DOHH2 (cell line): ENCODE measurements around the gene LY6G5C.

Source experiments
- H3F3A ChIP-seq: fragments of 200-600 bp; sonication (generic), shearing (Covaris generic); 2 replicates; pipeline ENCODE4 v1.6.0; 2016; ENCODE audit warnings: antibody characterized with exemption, mild to moderate bottlenecking; ENCODE audit not compliant: control insufficient read depth, insufficient read depth
- H3K27ac ChIP-seq: fragments of 200-600 bp; sonication (generic); 2 replicates; pipeline ENCODE4 v1.5.1; 2014; ENCODE audit warnings: low read depth, mild to moderate bottlenecking, low read length, moderate library complexity
- H3K27me3 ChIP-seq: fragments of 200-600 bp; sonication (generic); 2 replicates; pipeline ENCODE4 v1.6.1; 2014; ENCODE audit warnings: mild to moderate bottlenecking, low read length, mixed read lengths; ENCODE audit not compliant: control insufficient read depth
- H3K36me3 ChIP-seq: fragments of 200-600 bp; sonication (generic); 2 replicates; pipeline ENCODE4 v1.6.1; 2014; ENCODE audit warnings: mild to moderate bottlenecking, low read length, moderate library complexity, mixed read lengths; ENCODE audit not compliant: control insufficient read depth
- H3K4me1 ChIP-seq: fragments of 200-600 bp; sonication (generic); 2 replicates; pipeline ENCODE4 v1.6.1; 2014; ENCODE audit warnings: mild to moderate bottlenecking, low read length, mixed read lengths; ENCODE audit not compliant: control insufficient read depth
- H3K4me2 ChIP-seq: fragments of 200-600 bp; sonication (generic); 2 replicates; pipeline ENCODE4 v1.6.0; 2014; ENCODE audit warnings: mild to moderate bottlenecking, low read length, moderate library complexity
- H3K4me3 ChIP-seq: fragments of 200-600 bp; sonication (generic); 2 replicates; pipeline ENCODE4 v1.5.1; 2014; ENCODE audit warnings: mild to moderate bottlenecking, low read length, mixed read lengths
- H3K79me2 ChIP-seq: fragments of 200-600 bp; sonication (generic); 2 replicates; pipeline ENCODE4 v1.6.1; 2014; ENCODE audit warnings: mild to moderate bottlenecking, low read length, mixed read lengths; ENCODE audit not compliant: control insufficient read depth
- H3K9me2 ChIP-seq: fragments of 200-600 bp; sonication (generic); replicated peaks from 2 replicates; pipeline ENCODE4 v1.6.1; 2014; ENCODE audit warnings: mild to moderate bottlenecking, low read length, mixed read lengths; ENCODE audit not compliant: control insufficient read depth
- H3K9me3 ChIP-seq: fragments of 200-600 bp; sonication (generic); 2 replicates; pipeline ENCODE4 v1.6.1; 2014; ENCODE audit warnings: antibody characterized with exemption, low read length, mixed read lengths; ENCODE audit not compliant: control insufficient read depth, insufficient read depth
- H4K20me1 ChIP-seq: fragments of 200-600 bp; sonication (generic); 2 replicates; pipeline ENCODE4 v1.6.0; 2014; ENCODE audit warnings: low read depth, mild to moderate bottlenecking, antibody characterized with exemption, low read length, moderate library complexity; ENCODE audit not compliant: control insufficient read depth, insufficient read depth
- CTCF ChIP-seq: fragments of 200-600 bp; sonication (generic); IDR thresholded peaks from one replicate; pipeline ENCODE4 v1.5.1; 2014; ENCODE audit warnings: antibody characterized with exemption, mild to moderate bottlenecking, low read depth, low read length; ENCODE audit not compliant: poor library complexity, severe bottlenecking
- EZH2phosphoT487 ChIP-seq: fragments of 200-600 bp; sonication (generic); IDR thresholded peaks from 2 replicates; pipeline ENCODE4 v1.6.1; 2017; ENCODE audit warnings: borderline replicate concordance, mild to moderate bottlenecking, antibody characterized with exemption, low read length, moderate library complexity, mixed read lengths

Gene LY6G5C

GRCh38 chr6:31723245-31723979, 42.5 kb upstream of the LY6G5C start, which contains the start of gene MPIG6B:
TSS of gene MPIG6B (plus strand) at chr6:31723373. CDS start at chr6:31723384, 11 bp downstream.
- peaks cover 10% of the 10 kb centered on the region; the same call in 1 of the 2 replicates for H3K27me3 ChIP-seq
- no peak within 1 kb of the TSS for H3K4me3 ChIP-seq
- no peaks in the 10 kb centered on the region for H3K9me2 ChIP-seq
- TF ChIP-seq CTCF (no peak), EZH2phosphoT487 (no peak)
- H3F3A ChIP-seq, result peaks cover 3% of the 10 kb centered on the region
- H3K4me2 ChIP-seq, result no peak within 1 kb of the TSS
- peaks cover 18% of the 10 kb centered on the region for H3K4me1 ChIP-seq
- H3K9me3 ChIP-seq, result no peaks in the 10 kb centered on the region
- no peaks in the 10 kb centered on the region for H4K20me1 ChIP-seq
- peaks cover 16% of the 10 kb centered on the region for H3K36me3 ChIP-seq
- H3K79me2 ChIP-seq, result no peaks in the 10 kb centered on the region
- no peak within 1 kb of the TSS for H3K27ac ChIP-seq

GRCh38 chr6:31722173-31722572, 41.3 kb upstream of the LY6G5C start:
- Histone ChIP-seq H3K27me3 (peaks cover 10% of the 10 kb centered on the region; the same call in 1 of the 2 replicates), H3K27ac (no peak overlapping the region), H3K36me3 (peaks cover 8% of the 10 kb centered on the region), H3F3A (no peaks in the 10 kb centered on the region), H3K4me3 (no peak overlapping the region), H3K4me2 (no peak overlapping the region), H3K79me2 (no peaks in the 10 kb centered on the region), H3K4me1 (peaks cover 5% of the 10 kb centered on the region), H4K20me1 (no peaks in the 10 kb centered on the region), H3K9me2 (no peaks in the 10 kb centered on the region), H3K9me3 (no peaks in the 10 kb centered on the region)
- no peak for TF ChIP-seq EZH2phosphoT487
- no peak for TF ChIP-seq CTCF

GRCh38 chr6:31721351-31722020, 40.6 kb upstream of the LY6G5C start, which contains the start of gene LY6G6C:
TSS of gene LY6G6C (minus strand) at chr6:31721746. CDS start at chr6:31721679, 67 bp downstream.
- H4K20me1 ChIP-seq, result no peaks in the 10 kb centered on the region
- no peak within 1 kb of the TSS for H3K4me3 ChIP-seq
- H3K4me2 ChIP-seq, result no peak within 1 kb of the TSS

More at GRCh38 chr6:31721351-31722020, 40.6 kb upstream of the LY6G5C start, which contains the start of gene LY6G6C:
- peaks cover 3% of the 10 kb centered on the region for H3K36me3 ChIP-seq
- no peaks in the 10 kb centered on the region for H3K9me3 ChIP-seq
- H3K9me2 ChIP-seq, result no peaks in the 10 kb centered on the region
- no peak within 1 kb of the TSS for H3K27ac ChIP-seq
- no peaks in the 10 kb centered on the region for H3K4me1 ChIP-seq
- no peaks in the 10 kb centered on the region for H3F3A ChIP-seq
- TF ChIP-seq CTCF (no peak), EZH2phosphoT487 (no peak)
- no peaks in the 10 kb centered on the region for H3K79me2 ChIP-seq
- peaks cover 10% of the 10 kb centered on the region; the same call in 1 of the 2 replicates for H3K27me3 ChIP-seq
